IPS-20b (cell line): ENCODE results near the gene CDK4.
"Not testable (repeated sequence)": the region's sequence is repeated elsewhere in the genome, so short reads cannot be mapped to it uniquely, and the experiment has no call there.

ENCODE experiments used
- H3K27ac ChIP-seq: one replicate; pipeline ENCODE4 v1.5.1; 2013; ENCODE audit warnings: low read length
- H3K27me3 ChIP-seq: 2 replicates; pipeline ENCODE4 v1.6.1; 2013; ENCODE audit warnings: mild to moderate bottlenecking, low read length, inconsistent platforms; ENCODE audit not compliant: insufficient read depth
- H3K36me3 ChIP-seq: 2 replicates; pipeline ENCODE4 v1.6.1; 2013; ENCODE audit warnings: low read depth, mild to moderate bottlenecking, inconsistent platforms, low read length, moderate library complexity; ENCODE audit not compliant: insufficient read depth
- H3K4me1 ChIP-seq: 2 replicates; pipeline ENCODE4 v1.6.1; 2013; ENCODE audit warnings: mild to moderate bottlenecking, control low read depth, inconsistent platforms, low read length, moderate library complexity; ENCODE audit not compliant: insufficient read depth
- H3K4me3 ChIP-seq: 2 replicates; pipeline ENCODE4 v1.5.1; 2013; ENCODE audit warnings: mild to moderate bottlenecking, low read length, inconsistent platforms
- H3K9ac ChIP-seq: 2 replicates; pipeline ENCODE4 v1.6.1; 2013; ENCODE audit warnings: low read depth, mild to moderate bottlenecking, inconsistent platforms, low read length, moderate library complexity
- H3K9me3 ChIP-seq: 2 replicates; pipeline ENCODE4 v1.6.1; 2013; ENCODE audit warnings: mild to moderate bottlenecking, low read depth, low read length, inconsistent platforms; ENCODE audit not compliant: insufficient read depth

The CDK4 gene

DNA sequence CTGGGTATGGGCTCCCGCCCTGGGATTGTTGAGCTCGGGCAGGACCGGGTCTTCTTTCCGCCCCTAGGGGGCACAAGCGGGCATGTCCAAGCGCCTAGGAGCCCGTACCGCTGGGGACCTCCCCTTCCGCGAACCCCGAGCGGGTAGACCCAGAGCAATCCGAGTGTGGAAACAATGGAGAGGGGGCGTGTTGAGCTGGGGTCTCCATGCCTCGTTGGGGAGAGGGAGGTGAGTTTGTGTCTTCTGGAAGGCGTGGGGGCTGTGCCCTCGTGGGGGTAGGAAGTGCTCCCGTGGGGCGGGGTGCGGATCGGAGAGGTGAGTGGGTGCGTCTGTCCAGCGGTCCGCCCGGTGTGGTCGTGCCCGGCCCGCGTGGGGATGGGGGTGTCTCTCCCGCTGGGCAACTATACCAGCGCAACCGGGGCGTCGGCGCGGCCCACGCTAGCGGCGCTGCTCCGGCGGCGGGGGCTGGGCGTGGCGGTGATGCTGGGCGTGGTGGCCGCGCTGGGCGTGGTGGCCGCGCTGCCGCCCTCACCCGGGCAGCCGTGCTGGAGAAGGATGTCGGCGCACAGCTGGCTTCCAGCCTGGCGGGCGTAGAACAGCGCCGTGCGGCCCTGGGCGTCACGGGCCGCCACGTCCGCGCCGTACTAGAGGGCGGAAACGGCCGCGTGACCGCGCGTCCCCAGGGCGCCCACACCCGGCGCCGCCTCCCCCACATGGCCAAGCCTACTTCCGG, 25.8 kb downstream of the CDK4 start:
- H3K9ac ChIP-seq: no peak overlapping the region
- H3K4me1 ChIP-seq: peaks cover 5% of the 10 kb centered on the region; the same call in 1 of the 2 replicates
- no peaks in the 10 kb centered on the region for H3K36me3 ChIP-seq
- peaks cover 86% of the 10 kb centered on the region for H3K27me3 ChIP-seq
- peak overlapping the region; percentile 79 for H3K4me3 ChIP-seq
- H3K27ac ChIP-seq: no peak overlapping the region
- no peaks in the 10 kb centered on the region for H3K9me3 ChIP-seq

DNA sequence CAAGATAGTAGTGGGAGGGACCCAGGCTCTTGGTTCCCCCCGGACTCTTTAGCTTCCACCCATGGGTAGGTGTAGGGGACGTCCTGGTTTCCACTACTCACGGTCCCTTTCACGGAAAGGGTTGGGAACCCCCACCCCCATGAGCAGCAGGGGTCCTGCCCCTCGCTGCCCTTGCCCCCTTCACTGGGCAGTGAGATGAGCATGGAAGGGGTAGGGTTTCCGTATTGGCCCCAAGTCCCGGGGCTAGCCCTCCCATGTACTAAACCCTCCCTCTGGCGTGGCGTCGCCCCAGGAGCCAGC, 26.3 kb downstream of the CDK4 start:
- Histone ChIP-seq H3K9ac (no peak overlapping the region), H3K4me1 (peaks cover 5% of the 10 kb centered on the region; the same call in 1 of the 2 replicates), H3K36me3 (no peaks in the 10 kb centered on the region), H3K27me3 (peaks cover 81% of the 10 kb centered on the region), H3K9me3 (no peaks in the 10 kb centered on the region), H3K4me3 (peak overlapping the region; percentile 79), H3K27ac (no peak overlapping the region)

DNA sequence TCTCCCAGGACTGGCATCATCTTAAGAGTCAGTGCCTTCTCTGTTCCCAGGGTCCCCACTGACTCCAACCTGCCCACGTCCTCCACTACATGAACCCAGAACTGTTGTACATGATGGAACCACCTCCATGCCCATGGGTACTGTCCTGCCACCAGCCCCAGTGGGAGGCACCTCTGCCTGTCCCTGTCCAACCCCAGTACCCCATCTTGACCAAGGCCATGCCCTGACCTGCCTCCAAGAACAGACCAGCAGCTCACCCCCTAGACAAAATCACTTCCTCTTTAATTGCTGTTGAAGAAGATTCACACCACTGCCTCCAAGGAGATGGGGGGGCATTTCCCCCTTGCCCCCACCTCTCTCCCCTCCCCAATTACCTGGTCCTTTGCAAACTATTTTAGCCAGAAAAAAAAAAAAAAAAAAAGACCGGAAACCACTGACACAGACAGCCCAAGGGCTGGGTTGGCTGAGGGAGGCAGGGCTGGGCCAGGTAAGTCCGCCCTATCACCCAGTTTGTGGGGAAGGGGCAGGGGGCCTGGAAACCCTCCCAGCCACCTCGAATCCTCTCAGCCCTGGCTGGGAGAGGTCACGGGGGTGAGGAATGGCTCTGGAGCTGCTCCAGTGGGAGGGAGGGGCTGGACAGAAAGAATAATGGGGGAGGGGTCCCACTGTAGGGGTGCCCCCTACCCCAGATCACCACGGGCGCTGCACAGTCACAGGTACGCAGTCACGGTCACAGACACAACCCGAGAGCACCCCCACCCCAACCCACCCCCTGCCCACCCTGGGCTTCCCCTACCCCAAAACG, 27.0 kb downstream of the CDK4 start:
- no peak overlapping the region for H3K9ac ChIP-seq
- H3K4me1 ChIP-seq: peaks cover 5% of the 10 kb centered on the region; the same call in 1 of the 2 replicates
- H3K9me3 ChIP-seq: no peaks in the 10 kb centered on the region
- H3K4me3 ChIP-seq: no peak overlapping the region
- H3K36me3 ChIP-seq: no peaks in the 10 kb centered on the region
- no peak overlapping the region for H3K27ac ChIP-seq
- H3K27me3 ChIP-seq: peaks cover 74% of the 10 kb centered on the region

DNA sequence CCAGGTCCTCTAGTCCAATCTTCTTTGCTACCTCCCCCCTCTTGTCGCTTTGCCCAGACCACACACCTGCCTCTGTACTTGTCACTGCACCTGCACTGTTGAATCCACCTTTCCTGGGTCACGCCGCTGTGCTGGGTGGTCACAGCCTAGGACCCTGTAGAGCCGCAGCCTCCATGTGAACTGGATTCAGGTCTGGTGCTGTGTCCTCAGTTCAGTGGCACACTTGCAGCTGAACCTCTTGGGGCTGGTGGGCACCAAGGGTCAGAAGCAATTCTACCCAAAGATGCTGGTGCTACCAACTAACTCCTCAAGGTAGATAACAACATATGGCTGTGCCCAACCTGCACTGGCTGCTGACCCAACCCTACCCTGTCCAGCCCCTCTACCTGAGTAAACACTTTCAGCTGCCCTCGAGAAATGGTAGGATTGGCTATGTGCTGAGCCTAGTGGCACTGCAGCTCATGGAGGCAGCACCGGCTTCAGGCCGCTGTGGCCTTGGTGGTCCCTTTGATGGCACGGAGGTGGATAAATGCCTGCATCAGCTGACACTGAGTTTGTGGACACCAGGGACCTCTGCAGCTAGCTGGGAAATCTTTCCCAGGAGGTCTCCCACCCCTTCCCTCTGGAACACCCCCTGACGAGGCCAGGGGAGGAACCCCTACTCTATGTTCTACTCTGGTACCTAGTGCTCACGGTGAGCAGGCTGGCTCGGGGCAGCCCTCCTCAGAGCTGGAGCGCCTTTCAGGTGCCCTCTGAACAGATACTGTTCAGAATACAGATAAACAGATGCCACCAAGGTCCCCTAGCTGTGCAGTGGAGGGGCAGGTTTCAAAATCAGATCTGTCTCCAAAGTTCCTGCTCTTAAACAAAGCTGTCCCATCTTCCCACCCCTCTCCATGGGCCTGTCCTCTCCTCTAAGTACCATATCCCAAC, 27.8 kb downstream of the CDK4 start:
- Histone ChIP-seq H3K36me3 (peaks cover 5% of the 10 kb centered on the region), H3K4me1 (peaks cover 5% of the 10 kb centered on the region; the same call in 1 of the 2 replicates), H3K9ac (no peak overlapping the region), H3K27me3 (peaks cover 65% of the 10 kb centered on the region), H3K9me3 (no peaks in the 10 kb centered on the region), H3K4me3 (no peak overlapping the region), H3K27ac (no peak overlapping the region)

DNA sequence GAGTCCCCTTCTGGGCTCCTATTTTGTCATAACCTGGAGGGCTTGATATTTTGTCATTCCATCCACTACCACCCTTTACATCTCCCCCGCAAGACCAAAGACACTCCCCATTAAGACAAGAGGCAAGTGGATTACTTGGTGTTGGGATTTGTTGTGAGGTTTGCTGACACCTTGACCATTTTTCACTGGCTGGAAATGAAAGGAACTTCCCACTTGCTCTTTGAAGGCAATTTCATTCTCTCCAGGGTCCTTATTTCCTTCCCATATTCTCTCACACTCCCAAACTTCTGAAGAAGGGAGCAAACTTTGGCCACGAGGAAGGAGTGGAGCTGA, 28.5 kb downstream of the CDK4 start:
- no peaks in the 10 kb centered on the region for H3K9me3 ChIP-seq
- no peak overlapping the region for H3K9ac ChIP-seq
- peaks cover 5% of the 10 kb centered on the region; the same call in 1 of the 2 replicates for H3K4me1 ChIP-seq
- H3K36me3 ChIP-seq: peaks cover 9% of the 10 kb centered on the region
- peaks cover 59% of the 10 kb centered on the region for H3K27me3 ChIP-seq
- H3K4me3 ChIP-seq: no peak overlapping the region
- no peak overlapping the region for H3K27ac ChIP-seq

DNA sequence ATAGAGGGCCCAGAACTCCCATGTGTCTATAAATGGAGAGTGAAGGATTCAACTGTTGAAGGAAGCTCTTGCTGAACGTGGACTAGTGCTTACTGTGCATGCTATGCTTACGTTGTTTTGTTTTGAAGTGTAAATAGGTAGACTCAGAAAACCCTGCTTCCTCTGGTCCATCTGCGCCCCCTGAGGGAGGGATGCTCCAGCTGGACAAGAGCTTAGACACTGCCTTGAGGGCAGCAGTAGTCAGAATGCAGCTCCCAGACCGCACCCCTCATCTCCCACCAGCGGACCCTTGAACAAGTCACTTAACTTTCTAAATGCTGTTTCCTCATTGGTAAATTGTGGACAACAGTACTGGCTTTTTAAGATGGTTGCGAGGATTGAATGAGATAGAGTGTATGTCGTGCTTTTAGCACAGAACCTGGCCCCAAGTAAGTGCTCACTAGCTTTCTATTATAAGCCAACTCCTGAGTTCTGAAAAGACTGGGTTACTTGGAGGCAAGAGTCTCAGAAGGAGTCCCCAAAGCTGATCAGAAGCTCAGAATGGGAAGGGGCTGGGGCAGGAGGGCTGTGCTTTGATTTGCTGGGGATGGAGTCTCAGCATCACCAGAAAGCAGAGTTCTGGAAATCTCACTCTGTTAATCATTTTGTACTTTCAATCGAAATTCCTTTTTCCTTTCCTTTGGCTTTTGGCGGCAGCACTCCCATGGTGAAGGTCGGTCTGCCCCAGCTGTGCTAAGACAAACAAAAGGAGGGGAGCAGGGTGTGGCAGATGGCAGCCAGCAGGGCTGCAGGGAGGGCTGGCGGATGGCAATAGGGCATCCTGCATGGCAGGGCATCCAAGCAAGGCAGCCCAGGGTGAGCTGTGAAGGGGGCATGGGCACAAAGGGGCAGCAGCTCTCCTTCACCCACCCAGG, 29.1 kb downstream of the CDK4 start:
- Histone ChIP-seq H3K27me3 (peaks cover 52% of the 10 kb centered on the region), H3K4me1 (peaks cover 5% of the 10 kb centered on the region; the same call in 1 of the 2 replicates), H3K36me3 (peaks cover 15% of the 10 kb centered on the region), H3K9me3 (no peaks in the 10 kb centered on the region), H3K4me3 (no peak overlapping the region), H3K9ac (no peak overlapping the region), H3K27ac (no peak overlapping the region)

DNA sequence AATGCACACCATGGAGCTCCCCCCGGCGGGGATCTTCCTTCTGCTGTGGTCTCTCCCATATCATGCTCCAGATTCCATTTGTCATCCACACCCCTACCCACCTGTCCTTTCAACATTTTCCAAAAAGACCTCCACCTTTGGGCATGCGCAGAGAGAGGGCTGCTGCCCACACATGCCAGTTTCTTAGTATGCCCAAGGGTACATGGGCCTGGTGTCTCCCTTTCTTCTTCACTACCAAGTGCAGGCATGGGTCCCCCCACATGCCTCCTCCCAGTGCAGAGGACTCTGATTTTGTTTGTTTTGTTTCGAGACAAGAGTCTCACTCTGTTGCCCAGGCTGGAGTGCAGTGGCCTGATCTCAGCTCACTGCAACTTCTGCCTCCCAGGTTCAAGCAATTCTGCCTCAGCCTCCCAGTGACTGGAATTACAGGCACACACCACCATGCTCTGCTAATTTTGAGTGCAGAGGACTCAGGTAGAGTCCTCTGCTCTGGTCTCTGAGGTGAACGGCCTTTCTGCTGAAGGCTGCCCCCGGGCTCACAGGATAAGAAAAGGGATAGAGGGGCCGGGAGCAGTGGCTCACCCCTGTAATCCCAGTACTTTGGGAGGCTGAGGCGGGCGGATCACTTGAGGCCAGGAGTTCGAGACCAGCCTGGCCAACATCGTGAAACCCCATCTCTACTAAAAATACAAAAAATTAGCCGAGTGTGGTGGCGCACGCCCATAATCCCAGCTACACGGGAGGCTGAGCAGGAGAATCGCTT, 30.1 kb downstream of the CDK4 start:
- H3K27me3 ChIP-seq: peaks cover 43% of the 10 kb centered on the region
- H3K36me3 ChIP-seq: peaks cover 18% of the 10 kb centered on the region
- not testable (repeated sequence) for H3K27ac ChIP-seq, H3K9me3 ChIP-seq, H3K4me3 ChIP-seq, H3K4me1 ChIP-seq, H3K9ac ChIP-seq

DNA sequence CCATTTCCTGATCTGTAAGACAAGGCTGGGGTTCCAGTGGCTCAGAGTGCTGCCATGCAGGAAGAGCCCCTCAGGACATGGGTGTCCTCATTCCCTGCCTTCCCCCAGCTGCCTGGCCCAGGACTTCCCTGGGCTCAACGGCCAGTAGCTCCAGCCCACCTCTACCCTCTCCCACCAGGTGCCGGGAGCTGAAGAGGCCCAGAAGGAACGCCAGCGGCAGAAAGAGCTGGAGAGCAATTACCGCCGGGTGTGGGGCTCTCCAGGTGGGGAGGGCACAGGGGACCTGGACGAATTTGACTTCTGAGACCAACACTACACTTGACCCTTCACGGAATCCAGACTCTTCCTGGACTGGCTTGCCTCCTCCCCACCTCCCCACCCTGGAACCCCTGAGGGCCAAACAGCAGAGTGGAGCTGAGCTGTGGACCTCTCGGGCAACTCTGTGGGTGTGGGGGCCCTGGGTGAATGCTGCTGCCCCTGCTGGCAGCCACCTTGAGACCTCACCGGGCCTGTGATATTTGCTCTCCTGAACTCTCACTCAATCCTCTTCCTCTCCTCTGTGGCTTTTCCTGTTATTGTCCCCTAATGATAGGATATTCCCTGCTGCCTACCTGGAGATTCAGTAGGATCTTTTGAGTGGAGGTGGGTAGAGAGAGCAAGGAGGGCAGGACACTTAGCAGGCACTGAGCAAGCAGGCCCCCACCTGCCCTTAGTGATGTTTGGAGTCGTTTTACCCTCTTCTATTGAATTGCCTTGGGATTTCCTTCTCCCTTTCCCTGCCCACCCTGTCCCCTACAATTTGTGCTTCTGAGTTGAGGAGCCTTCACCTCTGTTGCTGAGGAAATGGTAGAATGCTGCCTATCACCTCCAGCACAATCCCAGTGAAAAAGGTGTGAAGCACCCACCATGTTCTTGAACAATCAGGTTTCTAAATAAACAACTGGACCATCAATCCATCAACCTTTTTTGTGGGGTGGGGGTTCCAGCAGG, 31.2 kb downstream of the CDK4 start:
- H3K9ac ChIP-seq: no peak overlapping the region
- H3K36me3 ChIP-seq: peaks cover 18% of the 10 kb centered on the region
- no peak overlapping the region for H3K27ac ChIP-seq
- H3K4me1 ChIP-seq: no peaks in the 10 kb centered on the region
- H3K4me3 ChIP-seq: no peak overlapping the region
- no peaks in the 10 kb centered on the region for H3K9me3 ChIP-seq
- peaks cover 32% of the 10 kb centered on the region for H3K27me3 ChIP-seq

DNA sequence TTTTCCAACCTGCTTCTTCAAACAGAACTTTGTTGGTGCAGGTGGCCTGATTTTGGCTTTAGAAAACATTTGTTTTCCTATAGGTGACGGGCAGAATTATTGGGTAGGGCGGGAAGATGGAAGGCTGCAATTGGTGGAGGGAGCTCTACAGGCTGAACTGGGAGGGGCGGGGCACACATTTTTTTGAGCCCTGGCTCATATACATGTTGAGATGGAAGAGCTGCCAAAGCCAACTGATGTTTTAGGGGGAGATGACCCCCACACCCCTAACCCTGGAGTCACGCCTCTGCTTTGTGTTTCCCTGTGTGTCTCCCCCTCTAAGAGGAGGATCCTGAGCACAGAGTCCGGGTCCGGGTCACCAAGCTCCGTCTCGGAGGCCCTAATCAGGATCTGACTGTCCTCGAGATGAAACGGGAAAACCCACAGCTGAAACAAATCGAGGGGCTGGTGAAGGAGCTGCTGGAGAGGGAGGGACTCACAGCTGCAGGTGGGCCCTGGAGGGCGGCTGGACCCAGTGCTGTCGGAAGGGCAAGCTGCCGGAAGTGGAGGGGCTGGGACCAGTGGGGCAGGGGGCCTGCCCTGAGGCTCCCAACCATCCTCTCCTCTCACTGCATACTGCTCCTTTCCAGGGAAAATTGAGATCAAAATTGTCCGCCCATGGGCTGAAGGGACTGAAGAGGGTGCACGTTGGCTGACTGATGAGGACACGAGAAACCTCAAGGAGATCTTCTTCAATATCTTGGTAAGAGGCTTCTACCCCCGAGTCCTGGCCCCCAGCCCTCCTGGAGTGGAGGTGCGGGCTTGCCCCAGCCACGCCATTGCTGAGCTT, 32.1 kb downstream of the CDK4 start:
- Histone ChIP-seq H3K9ac (no peak overlapping the region), H3K27ac (no peak overlapping the region), H3K9me3 (no peaks in the 10 kb centered on the region), H3K36me3 (peaks cover 18% of the 10 kb centered on the region), H3K4me1 (no peaks in the 10 kb centered on the region), H3K4me3 (no peak overlapping the region), H3K27me3 (peaks cover 24% of the 10 kb centered on the region)
